GM21390 (cell line): ENCODE results near the gene HSD17B11.
"Not testable (repeated sequence)": the region's sequence is repeated elsewhere in the genome, so short reads cannot be mapped to it uniquely, and the experiment has no call there.

Source experiments
- ATAC-seq: cut with Tn5 transposase; IDR thresholded peaks from one replicate; pipeline ENCODE4 v1.9.1; 2021; ENCODE audit not compliant: unreplicated experiment

The HSD17B11 gene

GRCh38 chr4:87310691-87311335, 80.2 kb downstream of the HSD17B11 start:
- ATAC-seq = no peak

- ATAC-seq = no peak
These were observed 81.4 kb downstream of the HSD17B11 start for GRCh38 chr4:87309625-87310024.

GRCh38 chr4:87306056-87306455, 84.9 kb downstream of the HSD17B11 start:
- peak; percentile 65 for ATAC-seq

- ATAC-seq = no peak
These were observed 85.4 kb downstream of the HSD17B11 start for GRCh38 chr4:87305562-87305961.

GRCh38 chr4:87304745-87305432, 86.1 kb downstream of the HSD17B11 start:
- no peak for ATAC-seq

GRCh38 chr4:87299898-87300297, 91.1 kb downstream of the HSD17B11 start:
- ATAC-seq = no peak

GRCh38 chr4:87298362-87298761, 92.6 kb downstream of the HSD17B11 start:
- no peak for ATAC-seq

- not testable (repeated sequence) for ATAC-seq
These were observed 96.1 kb downstream of the HSD17B11 start for GRCh38 chr4:87294911-87295310.

GRCh38 chr4:87293889-87294288, 97.1 kb downstream of the HSD17B11 start:
- ATAC-seq = not testable (repeated sequence)

- ATAC-seq = no peak
These were observed 104.0 kb downstream of the HSD17B11 start for GRCh38 chr4:87286970-87287369.
